Measurements from ENCODE around the gene ALDOC.

DNA sequence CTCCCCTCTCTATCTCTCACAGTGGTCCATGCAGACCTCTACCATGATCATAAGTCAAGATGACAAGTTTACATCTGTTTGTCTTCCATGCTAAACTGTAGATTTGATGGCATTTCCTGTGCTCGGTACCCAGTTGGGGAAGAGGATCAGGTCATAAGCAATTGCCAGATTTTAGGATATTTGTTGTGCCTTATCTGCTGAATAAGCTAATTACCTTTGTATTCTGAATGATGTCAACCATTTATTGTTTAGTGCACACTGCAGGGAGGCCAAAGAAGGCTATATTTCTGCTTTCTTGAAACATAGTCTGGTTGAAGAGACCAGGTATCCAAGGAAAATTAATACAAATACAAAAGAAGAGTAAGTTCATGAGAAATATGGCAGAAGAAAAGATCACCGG is 5.8 kb upstream of the ALDOC start:
- TF ChIP-seq EZH2 (IDR thresholded peaks at IDR 0.05; ENCODE audit: insufficient read depth, poor library complexity, severe bottlenecking) (no peak), EZH2phosphoT487 (IDR thresholded peaks at IDR 0.05; ENCODE audit: insufficient read depth, low read depth) (no peak)

All from GM23248 (cell line).